Measurements from ENCODE around the gene ZNG1A.
"Not testable (repeated sequence)": the region's sequence is repeated elsewhere in the genome, so short reads cannot be mapped to it uniquely, and the experiment has no call there.

ZNG1A gene

GRCh38 chr9:211036-211435, 32.2 kb upstream of the ZNG1A start:
- TF ChIP-seq, protein P1, sequence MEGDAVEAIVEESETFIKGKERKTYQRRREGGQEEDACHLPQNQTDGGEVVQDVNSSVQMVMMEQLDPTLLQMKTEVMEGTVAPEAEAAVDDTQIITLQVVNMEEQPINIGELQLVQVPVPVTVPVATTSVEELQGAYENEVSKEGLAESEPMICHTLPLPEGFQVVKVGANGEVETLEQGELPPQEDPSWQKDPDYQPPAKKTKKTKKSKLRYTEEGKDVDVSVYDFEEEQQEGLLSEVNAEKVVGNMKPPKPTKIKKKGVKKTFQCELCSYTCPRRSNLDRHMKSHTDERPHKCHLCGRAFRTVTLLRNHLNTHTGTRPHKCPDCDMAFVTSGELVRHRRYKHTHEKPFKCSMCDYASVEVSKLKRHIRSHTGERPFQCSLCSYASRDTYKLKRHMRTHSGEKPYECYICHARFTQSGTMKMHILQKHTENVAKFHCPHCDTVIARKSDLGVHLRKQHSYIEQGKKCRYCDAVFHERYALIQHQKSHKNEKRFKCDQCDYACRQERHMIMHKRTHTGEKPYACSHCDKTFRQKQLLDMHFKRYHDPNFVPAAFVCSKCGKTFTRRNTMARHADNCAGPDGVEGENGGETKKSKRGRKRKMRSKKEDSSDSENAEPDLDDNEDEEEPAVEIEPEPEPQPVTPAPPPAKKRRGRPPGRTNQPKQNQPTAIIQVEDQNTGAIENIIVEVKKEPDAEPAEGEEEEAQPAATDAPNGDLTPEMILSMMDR (conservative IDR thresholded peaks at IDR 0.05), result no peak
- H3K27ac ChIP-seq, result no peak overlapping the region

GRCh38 chr9:209143-209758, 30.4 kb upstream of the ZNG1A start:
- H3K27ac ChIP-seq, result no peak overlapping the region
- TF ChIP-seq, protein P1 (conservative IDR thresholded peaks at IDR 0.05), result no peak

- TF ChIP-seq, protein P1 (conservative IDR thresholded peaks at IDR 0.05), result no peak
Observed at GRCh38 chr9:206481-206880, 27.6 kb upstream of the ZNG1A start.

GRCh38 chr9:199601-200000, 20.7 kb upstream of the ZNG1A start:
- H3K27ac ChIP-seq, result not testable (repeated sequence)

More at GRCh38 chr9:206481-206880, 27.6 kb upstream of the ZNG1A start:
- no peak overlapping the region for H3K27ac ChIP-seq

- H3K27ac ChIP-seq, result not testable (repeated sequence)
Observed at GRCh38 chr9:178140-178825, 573 bp downstream of the ZNG1A start.

DNA sequence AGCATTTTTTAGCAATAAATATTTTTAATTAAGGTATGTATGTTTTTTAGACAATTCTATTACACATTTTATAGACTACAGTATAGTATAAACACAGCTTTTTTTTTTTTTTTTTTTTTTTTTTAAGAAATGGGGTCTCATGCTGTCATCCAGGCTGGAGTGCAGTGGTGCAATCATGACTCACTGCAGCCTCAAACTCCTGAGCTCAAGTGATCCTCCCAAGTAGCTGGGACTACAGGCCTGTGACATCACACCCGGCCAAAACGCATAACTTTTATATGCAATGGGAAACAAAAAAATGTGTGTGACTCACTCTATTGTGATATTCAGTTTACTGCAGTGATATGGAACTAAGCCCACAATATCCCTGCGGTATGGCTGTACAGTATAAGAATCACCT, 9.1 kb downstream of the ZNG1A start:
- not testable (repeated sequence) for H3K27ac ChIP-seq

GRCh38 chr9:159871-160270, 19.0 kb downstream of the ZNG1A start:
- not testable (repeated sequence) for H3K27ac ChIP-seq

DNA sequence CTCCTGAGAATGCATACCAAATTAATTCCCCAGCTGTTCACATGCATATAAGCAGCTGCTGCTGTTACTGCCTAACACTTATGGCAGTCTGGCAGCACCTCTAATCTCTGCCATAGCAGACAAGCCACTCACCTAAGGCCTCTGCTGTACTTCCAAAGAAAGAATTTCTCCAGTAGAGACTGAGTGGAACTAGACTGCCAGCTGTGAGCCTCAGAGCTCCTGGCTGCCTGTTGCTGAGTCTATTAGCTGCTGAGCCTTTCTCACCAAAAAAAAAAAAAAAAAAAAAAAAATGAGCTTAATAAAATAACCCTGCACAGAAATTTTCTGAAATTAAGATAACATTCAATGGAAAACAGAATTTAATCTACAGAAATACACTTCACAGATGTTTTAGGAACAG, 27.7 kb downstream of the ZNG1A start:
- not testable (repeated sequence) for H3K27ac ChIP-seq

GRCh38 chr9:139880-140279, 39.0 kb downstream of the ZNG1A start:
- not testable (repeated sequence) for H3K27ac ChIP-seq

- not testable (repeated sequence) for H3K27ac ChIP-seq
Observed at GRCh38 chr9:117995-118467, 60.8 kb downstream of the ZNG1A start, which contains the start of gene FOXD4. Gene FOXD4, minus strand, starts transcription at chr9:118417. Its CDS starts 298 bp downstream, at chr9:118119.

GRCh38 chr9:117144-117994, 61.5 kb downstream of the ZNG1A start:
- not testable (repeated sequence) for H3K27ac ChIP-seq

GRCh38 chr9:116239-117077, 62.4 kb downstream of the ZNG1A start:
- not testable (repeated sequence) for H3K27ac ChIP-seq

DNA sequence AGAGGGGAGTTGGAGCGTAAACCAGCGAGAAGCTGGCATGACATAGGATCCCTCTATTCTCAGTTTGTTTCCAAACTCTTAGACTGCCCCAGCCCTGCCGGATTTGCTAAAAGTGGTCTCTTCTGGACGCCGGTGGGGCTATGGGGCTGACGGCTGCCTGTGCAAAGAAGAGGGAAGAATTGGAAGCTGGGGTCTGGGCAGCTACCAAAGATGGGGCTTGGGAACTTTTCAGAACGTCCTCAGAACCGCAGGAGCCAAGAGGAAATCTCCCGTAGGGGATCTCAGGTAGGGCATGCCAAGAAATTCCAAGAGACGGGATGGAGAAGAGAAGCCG, 63.8 kb downstream of the ZNG1A start:
- H3K27ac ChIP-seq, result not testable (repeated sequence)

GRCh38 chr9:114267-115117, 64.4 kb downstream of the ZNG1A start:
- not testable (repeated sequence) for H3K27ac ChIP-seq

DNA sequence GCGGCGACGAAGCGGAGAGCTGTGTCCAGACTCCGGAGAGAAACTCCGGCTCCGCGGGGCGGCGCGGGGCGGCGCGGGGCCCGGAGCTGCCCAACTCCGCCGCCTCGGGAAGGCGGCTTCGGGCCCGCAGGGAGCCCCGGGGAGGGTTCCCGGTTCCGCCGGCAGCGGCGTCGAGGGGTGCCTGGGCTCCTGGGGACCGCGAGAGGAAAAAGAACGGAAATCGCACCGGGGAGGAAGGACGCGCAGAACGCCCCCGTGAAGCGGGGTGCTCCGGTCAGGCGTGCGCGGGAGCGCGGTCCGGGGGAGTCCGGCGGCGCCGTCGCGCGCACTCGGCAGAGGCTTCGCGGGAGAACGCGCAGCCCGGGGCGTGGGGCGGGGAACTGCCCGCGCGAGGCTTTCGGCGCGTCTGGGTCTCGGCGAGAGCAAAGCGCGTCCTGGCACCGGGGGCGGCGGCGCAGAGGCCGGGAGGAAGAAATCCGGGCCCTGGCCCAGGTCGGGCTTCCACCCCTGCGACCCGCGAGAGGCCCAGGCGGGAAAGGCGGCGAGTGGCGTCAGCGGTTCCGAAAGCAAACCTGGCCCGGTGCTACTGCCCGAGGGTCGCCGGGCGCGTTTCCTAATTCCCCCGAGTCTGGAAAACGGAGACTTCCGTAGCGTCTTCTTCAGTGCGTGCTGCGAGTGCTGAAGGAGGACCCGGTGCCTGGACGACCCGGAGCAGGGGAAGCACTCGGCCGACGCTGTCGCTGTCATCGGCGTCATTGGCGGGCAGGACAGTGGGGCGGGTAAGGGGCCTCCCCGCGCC, 65.2 kb downstream of the ZNG1A start:
- H3K27ac ChIP-seq, result not testable (repeated sequence)

Data from VCaP (cell line).